DND-41 (cell line): Measurements from ENCODE around the gene CDR2L.

Source experiments
- ATAC-seq: fragments of 200-7000 bp; cut with Tn5 transposase; 3 replicates; pipeline ENCODE4 v1.9.1; 2021; ENCODE audit warnings: low read depth; ENCODE audit not compliant: insufficient read depth
- DNase-seq: peaks from one replicate; pipeline ENCODE4 v3.0.0-alpha.2; 2020
- H2AFZ ChIP-seq: 2 replicates; pipeline ENCODE4 v1.6.0; 2012; ENCODE audit warnings: low read depth, low read length
- H3K27ac ChIP-seq: 2 replicates; pipeline ENCODE4 v1.5.1; 2012; ENCODE audit warnings: low read length, inconsistent platforms
- H3K27me3 ChIP-seq: fragments of 200-600 bp; sonication (generic); 2 replicates; pipeline ENCODE4 v1.6.0; 2012; ENCODE audit warnings: low read length, mild to moderate bottlenecking, inconsistent platforms; ENCODE audit not compliant: insufficient read depth, poor library complexity
- H3K36me3 ChIP-seq: 2 replicates; pipeline ENCODE4 v1.5.1; 2012; ENCODE audit warnings: low read length, inconsistent platforms; ENCODE audit not compliant: insufficient read depth
- H3K4me1 ChIP-seq: 2 replicates; pipeline ENCODE4 v1.5.1; 2012; ENCODE audit warnings: mild to moderate bottlenecking, low read length; ENCODE audit not compliant: insufficient read depth
- H3K4me2 ChIP-seq: 2 replicates; pipeline ENCODE4 v1.6.0; 2012; ENCODE audit warnings: mild to moderate bottlenecking, moderate library complexity, low read length, inconsistent platforms; ENCODE audit not compliant: insufficient read depth
- H3K4me3 ChIP-seq, 2 experiments: fragments of 200-600 bp in 1 of 2; shearing (Covaris generic) in 1 of 2; 2 replicates each; pipeline ENCODE4 v1.5.1; 2012 to 2016; ENCODE audit warnings: inconsistent platforms in 2 of 2, low read length in 2 of 2, mild to moderate bottlenecking in 2 of 2, low read depth in 1 of 2, moderate library complexity in 1 of 2
- H3K79me2 ChIP-seq: 2 replicates; pipeline ENCODE4 v1.6.0; 2012; ENCODE audit warnings: low read length, inconsistent platforms; ENCODE audit not compliant: insufficient read depth
- H3K9ac ChIP-seq: 2 replicates; pipeline ENCODE4 v1.6.0; 2012; ENCODE audit warnings: low read depth, mild to moderate bottlenecking, inconsistent platforms, low read length, moderate library complexity
- H3K9me3 ChIP-seq: 2 replicates; pipeline ENCODE4 v1.5.1; 2012; ENCODE audit warnings: low read length, moderate library complexity, mild to moderate bottlenecking, inconsistent platforms; ENCODE audit not compliant: insufficient read depth, severe bottlenecking
- H4K20me1 ChIP-seq: 2 replicates; pipeline ENCODE4 v1.6.0; 2012; ENCODE audit warnings: low read length; ENCODE audit not compliant: insufficient read depth
- EZH2 ChIP-seq: IDR thresholded peaks from 3 replicates; pipeline ENCODE4 v1.6.1; 2012; ENCODE audit warnings: borderline replicate concordance, low read depth, mild to moderate bottlenecking, moderate library complexity, low read length, inconsistent platforms; ENCODE audit not compliant: severe bottlenecking
- TF ChIP-seq, protein P1 (sequence below): IDR thresholded peaks from 2 replicates; pipeline ENCODE4 v1.5.1; 2012; ENCODE audit warnings: borderline replicate concordance, low read length, moderate library complexity, mild to moderate bottlenecking; ENCODE audit not compliant: poor library complexity, severe bottlenecking; ENCODE audit errors: extremely low read depth

CDR2L gene

DNA sequence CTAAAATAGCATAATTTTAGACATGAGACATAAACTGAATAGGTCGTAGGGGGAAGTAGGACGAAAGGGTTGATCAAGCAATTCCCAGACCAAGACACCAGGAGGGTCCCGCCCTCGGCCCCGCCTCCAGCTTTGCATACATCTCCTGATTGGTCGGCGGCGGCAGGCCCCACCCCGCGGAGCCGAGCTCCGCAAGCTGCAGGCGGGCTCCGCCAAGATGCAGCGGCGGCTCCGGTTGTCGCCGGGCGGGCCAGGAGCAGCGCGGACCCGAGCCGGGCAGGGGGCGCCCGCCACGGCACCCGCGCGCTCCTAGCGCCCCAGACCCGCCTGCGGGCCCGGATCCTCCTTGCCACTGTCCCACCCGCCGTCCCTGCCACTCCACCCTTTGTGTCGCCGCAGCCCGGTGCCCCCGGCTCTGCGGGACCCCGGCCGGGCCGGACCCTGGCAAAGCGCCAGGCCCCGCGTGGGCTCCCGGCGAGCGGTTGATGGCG, at the start of gene CDR2L:
Gene CDR2L (plus strand): TSS at position 215 of the 491 bp plus-strand sequence. CDS start 412 bp downstream, outside the sequence.
- Histone ChIP-seq H3K27me3 (peaks cover 18% of the 10 kb centered on the region), H3K4me3 (peak within 1 kb of the TSS; percentile 19 to 54; a peak in 2 of 4 replicates), H3K4me2 (peak within 1 kb of the TSS; percentile 79), H3K36me3 (no peaks in the 10 kb centered on the region), H3K9ac (peak within 1 kb of the TSS; percentile 53), H3K79me2 (no peaks in the 10 kb centered on the region), H3K9me3 (no peaks in the 10 kb centered on the region), H2AFZ (peak within 1 kb of the TSS; percentile 47), H3K27ac (no peak within 1 kb of the TSS), H4K20me1 (peaks cover 10% of the 10 kb centered on the region), H3K4me1 (peaks cover 19% of the 10 kb centered on the region)
- ATAC-seq (peak; percentile 99), DNase-seq (peak; percentile 95)
- TF ChIP-seq, protein P1, sequence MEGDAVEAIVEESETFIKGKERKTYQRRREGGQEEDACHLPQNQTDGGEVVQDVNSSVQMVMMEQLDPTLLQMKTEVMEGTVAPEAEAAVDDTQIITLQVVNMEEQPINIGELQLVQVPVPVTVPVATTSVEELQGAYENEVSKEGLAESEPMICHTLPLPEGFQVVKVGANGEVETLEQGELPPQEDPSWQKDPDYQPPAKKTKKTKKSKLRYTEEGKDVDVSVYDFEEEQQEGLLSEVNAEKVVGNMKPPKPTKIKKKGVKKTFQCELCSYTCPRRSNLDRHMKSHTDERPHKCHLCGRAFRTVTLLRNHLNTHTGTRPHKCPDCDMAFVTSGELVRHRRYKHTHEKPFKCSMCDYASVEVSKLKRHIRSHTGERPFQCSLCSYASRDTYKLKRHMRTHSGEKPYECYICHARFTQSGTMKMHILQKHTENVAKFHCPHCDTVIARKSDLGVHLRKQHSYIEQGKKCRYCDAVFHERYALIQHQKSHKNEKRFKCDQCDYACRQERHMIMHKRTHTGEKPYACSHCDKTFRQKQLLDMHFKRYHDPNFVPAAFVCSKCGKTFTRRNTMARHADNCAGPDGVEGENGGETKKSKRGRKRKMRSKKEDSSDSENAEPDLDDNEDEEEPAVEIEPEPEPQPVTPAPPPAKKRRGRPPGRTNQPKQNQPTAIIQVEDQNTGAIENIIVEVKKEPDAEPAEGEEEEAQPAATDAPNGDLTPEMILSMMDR = peak; percentile 36
- TF ChIP-seq EZH2 = no peak

DNA sequence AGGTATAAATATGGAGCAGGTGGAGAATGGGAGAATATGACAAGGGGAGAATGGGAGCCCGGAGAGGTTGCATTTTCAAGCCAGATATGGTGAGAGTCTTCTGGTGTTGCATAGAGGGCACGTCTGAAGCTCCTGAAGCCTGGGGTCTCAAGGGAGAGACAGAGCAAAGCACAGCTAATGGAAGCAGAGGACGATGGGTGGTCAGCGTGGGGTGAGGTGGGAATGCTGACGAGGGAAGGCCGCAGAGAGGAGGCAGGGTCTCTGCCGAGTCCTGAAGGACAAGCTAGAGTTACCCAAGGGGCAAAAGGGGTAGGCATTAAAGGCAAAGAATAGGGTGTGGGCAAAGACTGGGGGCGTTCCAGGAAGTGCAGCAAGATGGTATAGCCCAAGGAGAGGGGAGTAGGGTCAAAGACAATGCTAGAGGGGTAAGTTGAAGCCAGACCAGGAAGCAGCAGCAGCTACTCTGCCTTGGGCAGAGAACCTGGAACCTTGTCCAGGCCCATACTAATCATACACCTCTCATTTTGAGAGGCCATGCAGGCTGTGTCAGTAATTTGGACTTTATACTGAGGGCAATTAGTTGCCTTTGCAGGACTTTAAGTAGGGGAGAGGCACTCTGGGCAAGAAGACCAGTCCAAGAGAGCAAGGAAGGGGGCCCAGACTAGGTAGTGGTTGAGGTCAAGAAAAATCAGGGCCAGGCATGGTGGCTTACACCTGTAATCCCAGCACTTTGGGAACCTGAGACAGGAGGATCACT, 49.1 kb upstream of the CDR2L start:
- no peak overlapping the region for H3K27ac ChIP-seq
- no peak overlapping the region for H2AFZ ChIP-seq
- no peaks in the 10 kb centered on the region for H3K36me3 ChIP-seq
- TF ChIP-seq, protein P1 = no peak
- no peak for TF ChIP-seq EZH2
- H3K27me3 ChIP-seq = no peaks in the 10 kb centered on the region
- no peaks in the 10 kb centered on the region for H3K9me3 ChIP-seq
- H3K4me2 ChIP-seq = no peak overlapping the region
- no peak overlapping the region for H3K9ac ChIP-seq
- no peak for DNase-seq
- ATAC-seq = no peak
- H3K4me1 ChIP-seq = no peaks in the 10 kb centered on the region
- H3K79me2 ChIP-seq = no peaks in the 10 kb centered on the region
- H4K20me1 ChIP-seq = peaks cover 3% of the 10 kb centered on the region; the same call in 1 of the 2 replicates
- no peak overlapping the region for H3K4me3 ChIP-seq

DNA sequence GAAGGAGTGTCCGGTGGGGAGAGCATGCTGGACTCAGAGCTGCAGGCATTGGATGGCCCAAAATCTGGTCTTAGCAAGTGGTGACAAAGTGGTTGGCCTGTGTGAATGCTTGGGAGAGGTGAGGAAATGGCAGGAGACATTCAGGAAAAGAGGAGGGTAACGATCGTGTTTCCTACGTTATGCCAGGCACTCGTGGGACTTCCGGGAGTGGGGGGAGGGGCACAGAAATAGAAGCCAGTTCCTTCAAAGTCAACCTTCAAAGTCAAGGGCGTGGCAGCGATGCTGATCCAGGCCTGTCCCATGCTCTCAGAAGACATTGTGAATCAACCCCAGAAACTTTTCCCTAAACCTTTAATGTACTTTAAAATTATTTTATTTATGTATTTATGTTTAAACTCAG, 47.9 kb upstream of the CDR2L start:
- Histone ChIP-seq H4K20me1 (0 out of 2 replicates have a peak, but pooled peaks cover 3% of the 10 kb centered on the region), H3K27me3 (no peaks in the 10 kb centered on the region), H3K27ac (no peak overlapping the region), H2AFZ (no peak overlapping the region), H3K9ac (no peak overlapping the region), H3K4me2 (no peak overlapping the region), H3K4me1 (no peaks in the 10 kb centered on the region), H3K9me3 (no peaks in the 10 kb centered on the region), H3K79me2 (no peaks in the 10 kb centered on the region), H3K36me3 (no peaks in the 10 kb centered on the region), H3K4me3 (no peak overlapping the region)
- no peak for ATAC-seq
- TF ChIP-seq EZH2 = no peak
- TF ChIP-seq, protein P1 = no peak
- no peak for DNase-seq
